Spleen (tissue), 11 donors: ENCODE measurements around the gene PPP1CB. TPM values are rescaled to one million over a fixed set of nuclear protein-coding genes. Genes with fewer than 3 reads are reported as not detected.

Experiments used
- DNase-seq: peaks from one replicate; pipeline ENCODE4 v3.0.0-alpha.2; 2020
- H3K27ac ChIP-seq, 8 donors: fragments of 200-600 bp; sonication (generic) in 7 of 8; 1 replicate in 4 of 8; 2 replicates in 4 of 8; pipeline versions ENCODE4 v1.5.0 to v1.8.0; 2016 to 2021; ENCODE audit warnings: inconsistent platforms in 4 of 8, mild to moderate bottlenecking in 4 of 8, moderate library complexity in 1 of 8
- H3K27me3 ChIP-seq, 7 donors: fragments of 200-600 bp; sonication (generic) in 6 of 7; replicated peaks in 1 of 7; 1 replicate in 4 of 7; 2 replicates in 3 of 7; pipeline versions ENCODE4 v1.5.0 to v1.8.0; 2016 to 2021; ENCODE audit warnings: inconsistent platforms in 3 of 7, mild to moderate bottlenecking in 1 of 7
- H3K36me3 ChIP-seq, 6 donors: fragments of 200-600 bp; sonication (generic) in 5 of 6; 1 replicate in 4 of 6; 2 replicates in 2 of 6; pipeline versions ENCODE4 v1.5.0 to v1.8.0; 2016 to 2021; ENCODE audit warnings: inconsistent platforms in 2 of 6
- H3K4me1 ChIP-seq, 6 donors: fragments of 200-600 bp; sonication (generic) in 5 of 6; 1 replicate in 3 of 6; 2 replicates in 3 of 6; pipeline versions ENCODE4 v1.5.0 to v1.8.0; 2016 to 2021; ENCODE audit warnings: inconsistent platforms in 3 of 6
- H3K4me3 ChIP-seq, 8 donors: fragments of 200-600 bp; sonication (generic) in 7 of 8; 1 replicate in 4 of 8; 2 replicates in 4 of 8; pipeline versions ENCODE4 v1.5.0 to v1.8.0; 2016 to 2021; ENCODE audit warnings: inconsistent platforms in 4 of 8, mild to moderate bottlenecking in 4 of 8, moderate library complexity in 2 of 8
- H3K9me3 ChIP-seq, 8 donors: fragments of 200-600 bp; sonication (generic) in 7 of 8; 1 replicate in 4 of 8; 2 replicates in 4 of 8; pipeline versions ENCODE4 v1.5.0 to v1.8.0; 2016 to 2021; ENCODE audit warnings: inconsistent platforms in 4 of 8
- CTCF ChIP-seq, 11 experiments: fragments of 200-600 bp in 7 of 11; fragments of 450-650 bp in 4 of 11; sonication (generic) in 4 of 11; IDR thresholded peaks in 8 of 11; conservative IDR thresholded peaks in 3 of 11; 1 replicate in 7 of 11; 2 replicates in 4 of 11; pipeline versions ENCODE4 v1.4.0 to v1.8.0; 2016 to 2021; ENCODE audit warnings: antibody characterized with exemption in 11 of 11, inconsistent platforms in 4 of 11, mild to moderate bottlenecking in 1 of 11
- POLR2A ChIP-seq, 3 donors: fragments of 450-650 bp; IDR thresholded peaks; one replicate each; pipeline ENCODE4 v1.5.1; 2017; ENCODE audit warnings: antibody characterized with exemption in 3 of 3, mild to moderate bottlenecking in 1 of 3
- POLR2AphosphoS5 ChIP-seq, 3 donors: sonication (generic); formaldehyde crosslinking; IDR thresholded peaks; one replicate each; pipeline ENCODE4 v1.5.1; 2017; ENCODE audit warnings: antibody characterized with exemption in 3 of 3
- WGBS, 5 donors: extraction: QIAGEN DNeasy Blood & Tissue Kit in 3 of 5; methylation state at CpG; one replicate each; pipeline versions ENCODE4 v1.1.5 to v1.1.7; 2013 to 2018; 5-methylcytosine and 5-hydroxymethylcytosine counted together
- intact Hi-C: fragments of 100-400 bp; cut with DNase I; formaldehyde crosslinking; loops from one replicate; pipeline ENCODE4 v1.15.0; 2023; ENCODE audit warnings: low total_unique reads
- polyA plus RNA-seq, 3 donors: library from polyadenylated mRNA; stranded (reverse); fragments of 200-250 nt; gene quantifications; one replicate each; pipeline ENCODE4 v1.2.1, GENCODE V29; 2013
- total RNA-seq, 7 donors: library from RNA; depleted of rRNA in 3 of 7; stranded (reverse); fragments of >200 nt in 3 of 7; fragmentation: NEBNext Ultra II Directional in 4 of 7; extraction: Animal tissue kit (Norgen Biotek cat#: 25700) in 4 of 7; gene quantifications; one replicate each; pipeline versions ENCODE4 v1.1.0 to v1.2.1, GENCODE V29; 2016 to 2021
- donor health status: healthy with polysubstance abuse.
- donor health status: DM: no; HTN: no; CAD: no; lungs with moderate emphysema.
- donor health status: DM: no; HTN: no; CAD: no.
- donor health status: Bipolar disorder and iron deficiency.
- donor health status: healthy.
- donor health status: DM: no; HTN: no; CAD: no.
- donor health status: DM: yes; HTN: yes; CAD: no.

PPP1CB gene
- total and polyA plus RNA-seq, 10 donors, result 40.4 to 244 (median 187) TPM

GRCh38 chr2:28713577-28714298, 37.9 kb upstream of the PPP1CB start:
- no peaks in the 10 kb centered on the region for H3K27me3 ChIP-seq
- H3K9me3 ChIP-seq, result no peaks in the 10 kb centered on the region
- H3K27ac ChIP-seq, result peak overlapping the region in 4 of 8 donors; percentile 90 to 95 (median 91)
- DNase-seq, result peak; percentile 4
- intact Hi-C loops, result no loop called here
- peaks cover 0 to 47% (median 18%) of the 10 kb centered on the region in 6 donors for H3K4me1 ChIP-seq
- no peaks in the 10 kb centered on the region for H3K36me3 ChIP-seq
- WGBS, 5 donors, result 77 to 86% (median 82%) methylated on average over 8 of the region's 8 CpGs
- no peak for TF ChIP-seq CTCF (IDR thresholded peaks at IDR 0.05 in 8 of 11, conservative IDR thresholded peaks at IDR 0.05 in 3 of 11)
- no peak for TF ChIP-seq POLR2A (IDR thresholded peaks at IDR 0.05)
- no peak for TF ChIP-seq POLR2AphosphoS5 (IDR thresholded peaks at IDR 0.05)
- no peak overlapping the region for H3K4me3 ChIP-seq

GRCh38 chr2:28716265-28716865, 35.3 kb upstream of the PPP1CB start:
- peaks cover 0 to 47% (median 18%) of the 10 kb centered on the region in 6 donors for H3K4me1 ChIP-seq
- intact Hi-C loops, result no loop called here
- 21 to 37% (median 27%) methylated on average over 4 of the region's 4 CpGs for WGBS, 5 donors
- H3K27me3 ChIP-seq, result no peaks in the 10 kb centered on the region
- no peak for TF ChIP-seq CTCF (IDR thresholded peaks at IDR 0.05 in 8 of 11, conservative IDR thresholded peaks at IDR 0.05 in 3 of 11)
- peak in 1 of 3 donors; percentile 75 for TF ChIP-seq POLR2AphosphoS5 (IDR thresholded peaks at IDR 0.05)
- peak overlapping the region in 1 of 8 donors; percentile 37 for H3K4me3 ChIP-seq
- no peaks in the 10 kb centered on the region for H3K36me3 ChIP-seq
- no peaks in the 10 kb centered on the region for H3K9me3 ChIP-seq
- H3K27ac ChIP-seq, result peak overlapping the region; percentile 57 to 95 (median 88)
- DNase-seq, result peak; percentile 46

- Histone ChIP-seq H3K27ac (peak overlapping the region; percentile 57 to 95 (median 88)), H3K36me3 (no peaks in the 10 kb centered on the region), H3K27me3 (no peaks in the 10 kb centered on the region), H3K4me1 (peaks cover 0 to 47% (median 18%) of the 10 kb centered on the region in 6 donors), H3K4me3 (peak overlapping the region in 1 of 8 donors; percentile 37), H3K9me3 (no peaks in the 10 kb centered on the region)
- intact Hi-C loops, result no loop called here
- WGBS, 5 donors, result 26 to 70% (median 43%) methylated on average over 5 of the region's 5 CpGs
- TF ChIP-seq POLR2AphosphoS5 (IDR thresholded peaks at IDR 0.05), result peak in 2 of 3 donors; percentile 22 to 74
- no peak for TF ChIP-seq CTCF (IDR thresholded peaks at IDR 0.05 in 8 of 11, conservative IDR thresholded peaks at IDR 0.05 in 3 of 11)
- TF ChIP-seq POLR2A (IDR thresholded peaks at IDR 0.05), result no peak
- peak; percentile 77 for DNase-seq
Observed at GRCh38 chr2:28717339-28717758, 34.3 kb upstream of the PPP1CB start.

GRCh38 chr2:28720345-28720744, 31.3 kb upstream of the PPP1CB start:
- DNase-seq, result no peak
- Histone ChIP-seq H3K27me3 (no peaks in the 10 kb centered on the region), H3K9me3 (no peaks in the 10 kb centered on the region), H3K4me1 (peaks cover 0 to 26% (median 12%) of the 10 kb centered on the region in 6 donors), H3K36me3 (no peaks in the 10 kb centered on the region), H3K27ac (no peak overlapping the region), H3K4me3 (no peak overlapping the region)
- TF ChIP-seq POLR2A (IDR thresholded peaks at IDR 0.05), result no peak
- TF ChIP-seq POLR2AphosphoS5 (IDR thresholded peaks at IDR 0.05), result no peak
- TF ChIP-seq CTCF (IDR thresholded peaks at IDR 0.05 in 8 of 11, conservative IDR thresholded peaks at IDR 0.05 in 3 of 11), result no peak
- 84 to 92% (median 88%) methylated on average over 3 of the region's 3 CpGs for WGBS, 5 donors
- intact Hi-C loops, result no loop called here
